ENCODE data around the gene RPL39L.
"Not testable (repeated sequence)": the region's sequence is repeated elsewhere in the genome, so short reads cannot be mapped to it uniquely, and the experiment has no call there.

The RPL39L gene

GRCh38 chr3:187139895-187140253, 578 bp upstream of the RPL39L start:
- Histone ChIP-seq H3K27me3 (ENCODE audit: insufficient read depth, low read length) (peaks cover 21% of the 10 kb centered on the region; the same call in 1 of the 2 replicates), H3K4me1 (ENCODE audit: control insufficient read depth, insufficient read depth, low read length, unreplicated experiment) (no peaks in the 10 kb centered on the region), H3K4me3 (ENCODE audit: low read depth, low read length) (peak overlapping the region; percentile 93), H2AFZ (ENCODE audit: low read length, unreplicated experiment) (peak overlapping the region; percentile 76), H3K79me2 (ENCODE audit: control insufficient read depth, insufficient read depth, low read length, unreplicated experiment) (peaks cover 11% of the 10 kb centered on the region), H3K27ac (ENCODE audit: low read depth, low read length) (no peak overlapping the region), H3K36me3 (ENCODE audit: insufficient read depth, low read length) (peaks cover 14% of the 10 kb centered on the region; the same call in 1 of the 2 replicates)

GRCh38 chr3:187136936-187137335, 2.4 kb downstream of the RPL39L start:
- peaks cover 24% of the 10 kb centered on the region for H3K36me3 ChIP-seq (ENCODE audit: insufficient read depth, low read length)
- no peak overlapping the region for H2AFZ ChIP-seq (ENCODE audit: low read length, unreplicated experiment)
- no peak overlapping the region for H3K27ac ChIP-seq (ENCODE audit: low read depth, low read length)
- no peaks in the 10 kb centered on the region for H3K4me1 ChIP-seq (ENCODE audit: control insufficient read depth, insufficient read depth, low read length, unreplicated experiment)
- peaks cover 16% of the 10 kb centered on the region for H3K79me2 ChIP-seq (ENCODE audit: control insufficient read depth, insufficient read depth, low read length, unreplicated experiment)
- no peak overlapping the region for H3K4me3 ChIP-seq (ENCODE audit: low read depth, low read length)
- peaks cover 2% of the 10 kb centered on the region; the same call in 1 of the 2 replicates for H3K27me3 ChIP-seq (ENCODE audit: insufficient read depth, low read length)

GRCh38 chr3:187136337-187136736, 3.0 kb downstream of the RPL39L start:
- peaks cover 24% of the 10 kb centered on the region for H3K36me3 ChIP-seq (ENCODE audit: insufficient read depth, low read length)
- no peaks in the 10 kb centered on the region for H3K27me3 ChIP-seq (ENCODE audit: insufficient read depth, low read length)
- H3K4me3 ChIP-seq (ENCODE audit: low read depth, low read length), result no peak overlapping the region
- peaks cover 22% of the 10 kb centered on the region for H3K79me2 ChIP-seq (ENCODE audit: control insufficient read depth, insufficient read depth, low read length, unreplicated experiment)
- H3K4me1 ChIP-seq (ENCODE audit: control insufficient read depth, insufficient read depth, low read length, unreplicated experiment), result no peaks in the 10 kb centered on the region
- H2AFZ ChIP-seq (ENCODE audit: low read length, unreplicated experiment), result no peak overlapping the region
- H3K27ac ChIP-seq (ENCODE audit: low read depth, low read length), result no peak overlapping the region

- H3K27me3 ChIP-seq (ENCODE audit: insufficient read depth, low read length); H3K4me1 ChIP-seq (ENCODE audit: control insufficient read depth, insufficient read depth, low read length, unreplicated experiment): not testable (repeated sequence)
- H3K79me2 ChIP-seq (ENCODE audit: control insufficient read depth, insufficient read depth, low read length, unreplicated experiment), result peaks cover 26% of the 10 kb centered on the region
Observed at GRCh38 chr3:187135172-187135690, 4.1 kb downstream of the RPL39L start.

GRCh38 chr3:187133181-187133580, 6.1 kb downstream of the RPL39L start:
- Histone ChIP-seq H3K79me2 (ENCODE audit: control insufficient read depth, insufficient read depth, low read length, unreplicated experiment) (peaks cover 37% of the 10 kb centered on the region), H3K36me3 (ENCODE audit: insufficient read depth, low read length) (peaks cover 25% of the 10 kb centered on the region)
- H3K27me3 ChIP-seq (ENCODE audit: insufficient read depth, low read length); H3K4me3 ChIP-seq (ENCODE audit: low read depth, low read length); H2AFZ ChIP-seq (ENCODE audit: low read length, unreplicated experiment); H3K4me1 ChIP-seq (ENCODE audit: control insufficient read depth, insufficient read depth, low read length, unreplicated experiment); H3K27ac ChIP-seq (ENCODE audit: low read depth, low read length): not testable (repeated sequence)

More at GRCh38 chr3:187135172-187135690, 4.1 kb downstream of the RPL39L start:
- H3K36me3 ChIP-seq (ENCODE audit: insufficient read depth, low read length), result peaks cover 24% of the 10 kb centered on the region
- H2AFZ ChIP-seq (ENCODE audit: low read length, unreplicated experiment); H3K27ac ChIP-seq (ENCODE audit: low read depth, low read length); H3K4me3 ChIP-seq (ENCODE audit: low read depth, low read length): not testable (repeated sequence)

- Histone ChIP-seq H2AFZ (ENCODE audit: low read length, unreplicated experiment) (no peak overlapping the region), H3K27ac (ENCODE audit: low read depth, low read length) (no peak overlapping the region), H3K27me3 (ENCODE audit: insufficient read depth, low read length) (no peaks in the 10 kb centered on the region), H3K36me3 (ENCODE audit: insufficient read depth, low read length) (peaks cover 29% of the 10 kb centered on the region), H3K4me1 (ENCODE audit: control insufficient read depth, insufficient read depth, low read length, unreplicated experiment) (peaks cover 9% of the 10 kb centered on the region), H3K79me2 (ENCODE audit: control insufficient read depth, insufficient read depth, low read length, unreplicated experiment) (peaks cover 40% of the 10 kb centered on the region), H3K4me3 (ENCODE audit: low read depth, low read length) (no peak overlapping the region)
Observed at GRCh38 chr3:187132666-187133065, 6.6 kb downstream of the RPL39L start.

- Histone ChIP-seq H3K36me3 (ENCODE audit: insufficient read depth, low read length) (peaks cover 35% of the 10 kb centered on the region), H3K27me3 (ENCODE audit: insufficient read depth, low read length) (no peaks in the 10 kb centered on the region), H3K4me3 (ENCODE audit: low read depth, low read length) (no peak overlapping the region), H3K79me2 (ENCODE audit: control insufficient read depth, insufficient read depth, low read length, unreplicated experiment) (peaks cover 40% of the 10 kb centered on the region), H3K4me1 (ENCODE audit: control insufficient read depth, insufficient read depth, low read length, unreplicated experiment) (peaks cover 9% of the 10 kb centered on the region), H3K27ac (ENCODE audit: low read depth, low read length) (no peak overlapping the region), H2AFZ (ENCODE audit: low read length, unreplicated experiment) (no peak overlapping the region)
Observed at GRCh38 chr3:187131981-187132380, 7.3 kb downstream of the RPL39L start.

GRCh38 chr3:187130346-187131066, 8.8 kb downstream of the RPL39L start:
- H3K36me3 ChIP-seq (ENCODE audit: insufficient read depth, low read length), result peaks cover 31% of the 10 kb centered on the region

GRCh38 chr3:187125319-187126031, 13.8 kb downstream of the RPL39L start:
- Histone ChIP-seq H2AFZ (ENCODE audit: low read length, unreplicated experiment) (no peak overlapping the region), H3K27ac (ENCODE audit: low read depth, low read length) (no peak overlapping the region)

More at GRCh38 chr3:187130346-187131066, 8.8 kb downstream of the RPL39L start:
- Histone ChIP-seq H3K79me2 (ENCODE audit: control insufficient read depth, insufficient read depth, low read length, unreplicated experiment) (peaks cover 37% of the 10 kb centered on the region), H3K4me3 (ENCODE audit: low read depth, low read length) (peak overlapping the region; percentile 54), H3K27ac (ENCODE audit: low read depth, low read length) (peak overlapping the region; percentile 66; the same call in 1 of the 2 replicates), H3K4me1 (ENCODE audit: control insufficient read depth, insufficient read depth, low read length, unreplicated experiment) (peaks cover 9% of the 10 kb centered on the region), H3K27me3 (ENCODE audit: insufficient read depth, low read length) (no peaks in the 10 kb centered on the region), H2AFZ (ENCODE audit: low read length, unreplicated experiment) (peak overlapping the region; percentile 43)

GRCh38 chr3:187122261-187122660, 17.0 kb downstream of the RPL39L start:
- Histone ChIP-seq H3K4me1 (ENCODE audit: control insufficient read depth, insufficient read depth, low read length, unreplicated experiment) (no peaks in the 10 kb centered on the region), H3K36me3 (ENCODE audit: insufficient read depth, low read length) (peaks cover 6% of the 10 kb centered on the region), H2AFZ (ENCODE audit: low read length, unreplicated experiment) (no peak overlapping the region), H3K4me3 (ENCODE audit: low read depth, low read length) (no peak overlapping the region), H3K27me3 (ENCODE audit: insufficient read depth, low read length) (no peaks in the 10 kb centered on the region), H3K27ac (ENCODE audit: low read depth, low read length) (no peak overlapping the region), H3K79me2 (ENCODE audit: control insufficient read depth, insufficient read depth, low read length, unreplicated experiment) (no peaks in the 10 kb centered on the region)

More at GRCh38 chr3:187125319-187126031, 13.8 kb downstream of the RPL39L start:
- H3K4me3 ChIP-seq (ENCODE audit: low read depth, low read length), result no peak overlapping the region
- H3K36me3 ChIP-seq (ENCODE audit: insufficient read depth, low read length), result peaks cover 15% of the 10 kb centered on the region
- H3K79me2 ChIP-seq (ENCODE audit: control insufficient read depth, insufficient read depth, low read length, unreplicated experiment), result peaks cover 23% of the 10 kb centered on the region
- peaks cover 3% of the 10 kb centered on the region for H3K4me1 ChIP-seq (ENCODE audit: control insufficient read depth, insufficient read depth, low read length, unreplicated experiment)
- H3K27me3 ChIP-seq (ENCODE audit: insufficient read depth, low read length), result no peaks in the 10 kb centered on the region

Data from ACC112 (cell line).